ENCODE data around the gene ID1.
"Not testable (repeated sequence)": the region's sequence is repeated elsewhere in the genome, so short reads cannot be mapped to it uniquely, and the experiment has no call there.

Gene ID1

DNA sequence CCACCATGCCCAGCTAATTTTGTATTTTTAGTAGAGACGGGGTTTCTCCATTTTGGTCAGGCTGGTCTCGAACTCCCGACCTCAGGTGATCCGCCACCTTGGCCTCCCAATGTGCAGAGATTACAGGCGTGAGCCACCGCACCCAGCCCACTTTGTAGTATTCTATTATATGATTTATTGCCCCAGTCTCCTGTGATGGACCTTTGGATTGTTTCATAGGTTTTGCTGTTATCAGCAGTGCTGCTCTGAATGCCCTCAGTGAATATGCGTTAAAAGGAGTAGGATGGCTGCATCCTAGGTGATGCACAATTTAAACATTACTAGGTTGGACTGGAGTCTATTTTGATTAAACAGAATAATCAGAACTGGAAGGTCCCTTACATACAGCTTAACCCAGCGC, 10.3 kb downstream of the ID1 start:
- no peak overlapping the region for H3K4me3 ChIP-seq (ENCODE audit: low read length)
- TF ChIP-seq, protein P1, sequence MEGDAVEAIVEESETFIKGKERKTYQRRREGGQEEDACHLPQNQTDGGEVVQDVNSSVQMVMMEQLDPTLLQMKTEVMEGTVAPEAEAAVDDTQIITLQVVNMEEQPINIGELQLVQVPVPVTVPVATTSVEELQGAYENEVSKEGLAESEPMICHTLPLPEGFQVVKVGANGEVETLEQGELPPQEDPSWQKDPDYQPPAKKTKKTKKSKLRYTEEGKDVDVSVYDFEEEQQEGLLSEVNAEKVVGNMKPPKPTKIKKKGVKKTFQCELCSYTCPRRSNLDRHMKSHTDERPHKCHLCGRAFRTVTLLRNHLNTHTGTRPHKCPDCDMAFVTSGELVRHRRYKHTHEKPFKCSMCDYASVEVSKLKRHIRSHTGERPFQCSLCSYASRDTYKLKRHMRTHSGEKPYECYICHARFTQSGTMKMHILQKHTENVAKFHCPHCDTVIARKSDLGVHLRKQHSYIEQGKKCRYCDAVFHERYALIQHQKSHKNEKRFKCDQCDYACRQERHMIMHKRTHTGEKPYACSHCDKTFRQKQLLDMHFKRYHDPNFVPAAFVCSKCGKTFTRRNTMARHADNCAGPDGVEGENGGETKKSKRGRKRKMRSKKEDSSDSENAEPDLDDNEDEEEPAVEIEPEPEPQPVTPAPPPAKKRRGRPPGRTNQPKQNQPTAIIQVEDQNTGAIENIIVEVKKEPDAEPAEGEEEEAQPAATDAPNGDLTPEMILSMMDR (conservative IDR thresholded peaks at IDR 0.05; ENCODE audit: low read length) = no peak
- DNase-seq (ENCODE audit: low read depth) = no peak

DNA sequence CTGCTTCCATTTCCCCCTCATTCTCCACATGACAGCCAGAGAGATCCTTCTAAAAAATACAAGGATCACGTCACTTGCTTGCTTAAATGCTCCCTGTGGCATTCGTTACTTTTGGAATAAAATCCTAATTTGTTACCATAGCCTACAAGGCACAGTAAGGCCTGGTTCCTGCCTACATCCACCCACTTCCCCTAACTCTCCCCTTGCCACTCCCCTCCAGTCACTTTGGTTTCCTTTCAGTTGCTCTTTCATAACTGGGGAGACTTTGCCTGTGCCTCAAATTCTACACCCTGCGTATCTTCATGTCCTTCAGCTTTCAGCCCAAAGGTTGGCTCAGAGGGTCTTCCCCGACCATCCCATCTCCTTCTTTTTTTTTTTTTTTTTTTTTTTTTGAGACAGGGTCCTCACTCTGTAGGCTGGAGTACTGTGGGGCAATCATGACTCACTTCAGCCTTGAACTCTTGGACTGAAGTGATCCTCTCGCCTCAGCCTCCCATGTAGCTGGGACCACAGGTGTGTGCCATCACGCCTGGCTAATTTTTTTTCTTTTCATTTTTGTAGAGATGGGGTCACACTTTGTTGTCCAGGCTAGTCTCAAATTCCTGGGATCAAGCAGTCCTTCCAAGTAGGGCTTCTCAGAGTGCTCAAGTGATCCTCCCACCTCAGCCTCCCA, 12.5 kb downstream of the ID1 start:
- TF ChIP-seq, protein P1 (conservative IDR thresholded peaks at IDR 0.05; ENCODE audit: low read length) = no peak
- DNase-seq (ENCODE audit: low read depth) = no peak
- H3K4me3 ChIP-seq (ENCODE audit: low read length) = no peak overlapping the region

DNA sequence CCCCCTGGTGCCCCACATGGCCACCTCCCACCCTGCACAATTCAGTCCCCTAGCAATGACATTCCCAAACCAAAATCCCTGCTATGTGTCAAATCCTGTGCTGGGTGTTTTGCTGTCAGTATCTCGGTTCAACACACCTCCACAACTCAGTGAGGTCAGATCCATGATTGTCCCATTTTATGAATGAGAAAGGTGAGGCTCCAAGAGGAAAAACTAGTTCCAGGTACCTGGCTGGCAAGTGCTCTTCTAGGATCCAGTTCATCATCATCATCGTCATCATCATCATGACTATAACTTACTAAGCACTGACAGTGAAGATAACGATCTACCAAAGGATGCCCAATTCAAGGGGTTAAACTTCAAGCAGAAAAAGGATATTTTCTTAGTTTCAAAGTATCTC, 15.2 kb downstream of the ID1 start:
- TF ChIP-seq, protein P1 (conservative IDR thresholded peaks at IDR 0.05; ENCODE audit: low read length) = no peak
- no peak for DNase-seq (ENCODE audit: low read depth)
- no peak overlapping the region for H3K4me3 ChIP-seq (ENCODE audit: low read length)

DNA sequence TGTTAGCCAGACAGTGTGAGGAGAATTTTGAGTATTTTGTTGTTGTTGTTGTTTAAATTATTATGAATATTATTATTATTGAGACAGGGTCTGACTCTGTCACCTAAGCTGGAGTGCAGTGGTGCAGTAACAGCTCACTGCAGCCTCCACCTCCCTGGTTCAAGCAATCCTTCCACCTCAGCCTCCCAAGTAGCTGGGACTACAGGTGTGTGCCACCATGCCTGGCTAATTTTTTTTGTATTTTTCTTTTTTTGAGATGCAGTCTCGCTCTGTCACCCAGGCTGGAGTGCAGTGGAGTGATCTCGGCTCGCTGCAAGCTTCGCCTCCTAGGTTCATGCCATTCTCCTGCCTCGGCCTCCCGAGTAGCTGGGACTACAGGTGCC, 18.0 kb downstream of the ID1 start:
- not testable (repeated sequence) for H3K4me3 ChIP-seq (ENCODE audit: low read length); DNase-seq (ENCODE audit: low read depth)

DNA sequence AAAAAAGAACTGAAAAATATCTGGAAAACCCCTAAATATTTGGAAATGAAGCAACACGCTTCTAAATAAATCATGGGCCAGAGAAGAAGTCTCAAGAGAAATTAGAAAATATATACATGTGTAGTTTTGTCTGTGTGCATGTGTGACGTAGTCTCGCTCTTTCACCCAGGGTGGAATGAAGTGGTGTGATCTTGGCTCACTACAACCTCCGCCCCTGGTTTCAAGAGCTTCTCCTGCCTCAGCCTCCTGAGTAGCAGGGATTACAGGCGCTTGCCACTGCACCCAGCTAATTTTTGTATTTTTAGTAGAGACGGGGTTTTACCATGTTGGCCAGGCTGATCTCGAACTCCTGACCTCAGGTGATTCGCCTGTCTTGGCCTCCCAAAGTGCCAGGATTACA, 21.4 kb downstream of the ID1 start:
- not testable (repeated sequence) for H3K4me3 ChIP-seq (ENCODE audit: low read length); DNase-seq (ENCODE audit: low read depth)

DNA sequence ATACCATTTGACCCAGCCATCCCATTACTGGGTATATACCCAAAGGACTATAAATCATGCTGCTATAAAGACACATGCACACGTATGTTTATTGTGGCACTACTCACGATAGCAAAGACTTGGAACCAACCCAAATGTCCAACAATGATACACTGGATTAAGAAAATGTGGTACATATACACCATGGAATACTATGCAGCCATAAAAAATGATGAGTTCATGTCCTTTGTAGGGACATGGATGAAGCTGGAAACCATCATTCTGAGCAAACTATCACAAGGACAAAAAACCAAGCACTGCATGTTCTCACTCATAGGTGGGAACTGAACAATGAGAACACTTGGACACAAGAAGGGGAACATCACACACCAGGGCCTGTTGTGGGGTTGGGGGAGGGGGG, 23.0 kb downstream of the ID1 start:
- not testable (repeated sequence) for H3K4me3 ChIP-seq (ENCODE audit: low read length); DNase-seq (ENCODE audit: low read depth)

DNA sequence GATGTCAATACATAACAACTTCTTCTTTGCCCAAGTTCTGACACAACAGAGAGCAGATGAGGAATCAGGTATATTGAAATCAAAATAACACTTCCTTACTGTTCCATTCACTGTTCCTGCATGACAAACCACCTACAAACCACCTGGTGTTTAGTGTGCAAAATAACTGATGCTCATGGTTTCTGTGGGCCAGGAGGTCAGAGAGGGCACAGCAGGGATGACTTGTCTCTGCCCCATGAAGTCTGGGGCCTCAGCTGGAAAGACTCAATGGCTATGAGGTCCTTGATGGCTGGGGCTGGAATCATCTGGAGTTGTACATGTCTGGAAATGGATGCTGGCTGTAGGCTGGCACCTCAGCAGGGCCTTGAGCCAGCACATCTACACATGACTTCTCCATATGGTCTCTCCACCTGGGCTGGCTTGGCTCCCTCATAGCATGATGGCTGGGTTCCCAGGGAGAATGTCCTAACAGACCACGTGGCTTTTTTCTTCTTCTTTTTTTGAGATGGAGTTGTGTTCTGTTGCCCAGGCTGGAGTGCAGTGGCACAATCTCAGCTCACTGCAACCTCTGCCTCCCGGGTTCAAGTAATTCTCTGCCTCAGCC, 25.2 kb downstream of the ID1 start:
- H3K4me3 ChIP-seq (ENCODE audit: low read length) = no peak overlapping the region
- TF ChIP-seq, protein P1 (conservative IDR thresholded peaks at IDR 0.05; ENCODE audit: low read length) = no peak
- DNase-seq (ENCODE audit: low read depth) = no peak

DNA sequence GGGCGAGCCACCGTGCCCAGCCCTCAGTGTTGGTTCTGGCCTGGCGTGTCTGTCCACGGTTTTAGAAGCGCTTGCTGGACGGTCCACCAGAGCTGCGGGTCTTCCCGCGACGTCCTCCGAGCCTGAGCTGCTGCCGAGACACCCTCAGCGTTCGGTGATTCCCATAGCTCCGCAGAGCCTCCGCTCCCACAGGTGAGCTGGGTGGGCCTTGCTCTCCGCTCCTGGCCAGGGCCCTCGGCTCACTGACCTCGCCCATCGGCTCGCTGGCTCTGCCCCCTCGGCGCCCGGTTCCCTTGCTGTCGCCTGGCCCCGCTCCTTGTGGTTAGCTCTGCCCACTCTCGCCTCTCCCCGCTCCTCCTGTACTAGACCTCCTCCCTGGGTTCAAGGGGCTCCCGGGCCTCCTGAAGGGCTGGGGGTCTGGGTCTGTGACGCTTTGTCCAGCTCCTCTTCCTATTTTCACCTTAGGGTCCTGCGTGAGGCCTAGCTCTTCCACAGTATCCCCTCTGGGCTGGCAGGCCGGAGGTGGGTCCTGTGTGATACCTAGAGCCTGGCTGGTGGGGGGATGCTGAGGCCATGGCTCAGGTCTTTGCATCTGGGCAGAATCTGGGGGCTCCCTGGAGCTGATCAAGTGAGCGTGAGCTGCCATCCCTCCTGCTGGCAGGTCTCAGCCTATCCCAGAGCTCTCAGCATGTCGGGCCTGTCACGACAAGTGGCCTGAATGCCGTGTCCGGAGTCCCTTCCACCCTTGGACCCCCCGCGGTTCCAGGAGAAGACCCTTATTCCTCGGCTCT, 27.7 kb downstream of the ID1 start:
- DNase-seq (ENCODE audit: low read depth) = no peak
- TF ChIP-seq, protein P1 (conservative IDR thresholded peaks at IDR 0.05; ENCODE audit: low read length) = no peak
- no peak overlapping the region for H3K4me3 ChIP-seq (ENCODE audit: low read length)
